Measurements from ENCODE around the gene MEIOSIN.

MEIOSIN gene

GRCh38 chr19:45809643-45810159 lies 76.5 kb downstream of the MEIOSIN start:
- Mint-ChIP-seq H3K4me3 (no peak overlapping the region), H3K27me3 (ENCODE audit: low read depth) (peaks cover 7% of the 10 kb centered on the region), H3K4me1 (ENCODE audit: low read depth) (peaks cover 12% of the 10 kb centered on the region), H3K9me3 (no peaks in the 10 kb centered on the region), H3K36me3 (ENCODE audit: low read depth) (no peaks in the 10 kb centered on the region), H3K27ac (no peak overlapping the region)

GRCh38 chr19:45812297-45812696 lies 79.1 kb downstream of the MEIOSIN start:
- Mint-ChIP-seq H3K27me3 (ENCODE audit: low read depth) (no peaks in the 10 kb centered on the region), H3K4me1 (ENCODE audit: low read depth) (peaks cover 14% of the 10 kb centered on the region), H3K27ac (no peak overlapping the region), H3K4me3 (no peak overlapping the region), H3K36me3 (ENCODE audit: low read depth) (no peaks in the 10 kb centered on the region), H3K9me3 (no peaks in the 10 kb centered on the region)
